Astrocyte (in vitro differentiated cells and primary cell): ENCODE data around the gene PLCB4.

Source experiments
- EZH2 ChIP-seq: IDR thresholded peaks from 2 replicates; pipeline ENCODE4 v1.6.1; 2012; ENCODE audit warnings: mild to moderate bottlenecking, low read length, inconsistent platforms; ENCODE audit not compliant: insufficient read depth
- TF ChIP-seq, protein P1 (sequence below): IDR thresholded peaks from 2 replicates; pipeline ENCODE4 v1.5.1; 2011; ENCODE audit warnings: low read depth, mild to moderate bottlenecking, inconsistent platforms, low read length, moderate library complexity; ENCODE audit not compliant: insufficient read depth

DNA sequence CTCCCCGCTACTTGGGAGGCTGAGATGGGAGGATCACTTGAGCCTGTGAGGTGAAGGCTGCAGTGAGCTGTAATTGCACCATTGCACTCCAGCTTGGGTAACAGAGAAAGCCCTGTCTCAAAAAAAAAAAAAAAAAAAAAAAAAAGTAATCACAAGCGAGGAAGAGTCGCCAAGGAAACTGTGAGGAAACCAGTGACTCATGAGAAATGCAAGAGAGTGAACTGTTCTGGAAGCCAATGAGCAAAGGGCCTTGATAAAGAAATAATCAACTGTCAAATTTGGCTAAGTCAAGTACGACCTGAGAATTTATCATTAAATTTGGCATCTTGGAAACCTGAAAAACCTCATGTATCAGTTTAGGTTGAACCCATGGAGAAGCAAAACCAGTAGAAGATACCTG lies 429.4 kb downstream of the PLCB4 start:
- TF ChIP-seq EZH2 = no peak
- TF ChIP-seq, protein P1, sequence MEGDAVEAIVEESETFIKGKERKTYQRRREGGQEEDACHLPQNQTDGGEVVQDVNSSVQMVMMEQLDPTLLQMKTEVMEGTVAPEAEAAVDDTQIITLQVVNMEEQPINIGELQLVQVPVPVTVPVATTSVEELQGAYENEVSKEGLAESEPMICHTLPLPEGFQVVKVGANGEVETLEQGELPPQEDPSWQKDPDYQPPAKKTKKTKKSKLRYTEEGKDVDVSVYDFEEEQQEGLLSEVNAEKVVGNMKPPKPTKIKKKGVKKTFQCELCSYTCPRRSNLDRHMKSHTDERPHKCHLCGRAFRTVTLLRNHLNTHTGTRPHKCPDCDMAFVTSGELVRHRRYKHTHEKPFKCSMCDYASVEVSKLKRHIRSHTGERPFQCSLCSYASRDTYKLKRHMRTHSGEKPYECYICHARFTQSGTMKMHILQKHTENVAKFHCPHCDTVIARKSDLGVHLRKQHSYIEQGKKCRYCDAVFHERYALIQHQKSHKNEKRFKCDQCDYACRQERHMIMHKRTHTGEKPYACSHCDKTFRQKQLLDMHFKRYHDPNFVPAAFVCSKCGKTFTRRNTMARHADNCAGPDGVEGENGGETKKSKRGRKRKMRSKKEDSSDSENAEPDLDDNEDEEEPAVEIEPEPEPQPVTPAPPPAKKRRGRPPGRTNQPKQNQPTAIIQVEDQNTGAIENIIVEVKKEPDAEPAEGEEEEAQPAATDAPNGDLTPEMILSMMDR = no peak
